Hepatocyte (in vitro differentiated cells): Measurements from ENCODE around the gene RIC8B. TPM values are rescaled to one million over a fixed set of nuclear protein-coding genes. Genes with fewer than 3 reads are reported as not detected.

Source experiments
- DNase-seq: peaks from one replicate; pipeline ENCODE4 v3.0.0-alpha.2; 2016; ENCODE audit warnings: low spot score
- H2AFZ ChIP-seq: fragments of 200-600 bp; sonication (generic); 2 replicates; pipeline ENCODE4 v1.6.0; 2016; ENCODE audit warnings: antibody characterized with exemption, mild to moderate bottlenecking
- H3K27ac ChIP-seq: fragments of 200-600 bp; sonication (generic); 2 replicates; pipeline ENCODE4 v1.5.1; 2016; ENCODE audit warnings: mild to moderate bottlenecking
- H3K27me3 ChIP-seq: fragments of 200-600 bp; sonication (generic); 2 replicates; pipeline ENCODE4 v1.6.1; 2016
- H3K36me3 ChIP-seq: fragments of 200-600 bp; sonication (generic); replicated peaks from 2 replicates; pipeline ENCODE4 v1.5.1; 2016; ENCODE audit warnings: low read depth; ENCODE audit not compliant: insufficient read depth
- H3K4me1 ChIP-seq: fragments of 200-600 bp; sonication (generic); 2 replicates; pipeline ENCODE4 v1.5.1; 2016; ENCODE audit warnings: mild to moderate bottlenecking, moderate library complexity; ENCODE audit not compliant: insufficient read depth
- H3K4me2 ChIP-seq: fragments of 200-600 bp; sonication (generic); 2 replicates; pipeline ENCODE4 v1.6.0; 2016
- H3K4me3 ChIP-seq: fragments of 200-600 bp; sonication (generic); 2 replicates; pipeline ENCODE4 v1.5.1; 2016; ENCODE audit warnings: mild to moderate bottlenecking
- H3K79me2 ChIP-seq: fragments of 200-600 bp; sonication (generic); 2 replicates; pipeline ENCODE4 v1.6.0; 2017; ENCODE audit warnings: mild to moderate bottlenecking
- H3K9me2 ChIP-seq: fragments of 200-600 bp; sonication (generic); replicated peaks from 2 replicates; pipeline ENCODE4 v1.6.0; 2017; ENCODE audit warnings: mild to moderate bottlenecking; ENCODE audit not compliant: insufficient read depth
- H3K9me3 ChIP-seq: fragments of 200-600 bp; sonication (generic); 2 replicates; pipeline ENCODE4 v1.5.1; 2016; ENCODE audit warnings: low read depth, mild to moderate bottlenecking
- H4K20me1 ChIP-seq: fragments of 200-600 bp; sonication (generic); 2 replicates; pipeline ENCODE4 v1.6.0; 2016; ENCODE audit warnings: mild to moderate bottlenecking; ENCODE audit not compliant: insufficient read depth, poor library complexity, severe bottlenecking
- EZH2 ChIP-seq: fragments of 200-600 bp; sonication (generic); IDR thresholded peaks from 2 replicates; pipeline ENCODE4 v1.6.1; 2016; ENCODE audit warnings: antibody characterized with exemption, mild to moderate bottlenecking, borderline replicate concordance
- EZH2phosphoT487 ChIP-seq: fragments of 200-600 bp; sonication (generic); IDR thresholded peaks from one replicate; pipeline ENCODE4 v1.6.1; 2018; ENCODE audit warnings: antibody characterized with exemption, mild to moderate bottlenecking, low read depth, moderate library complexity; ENCODE audit not compliant: unreplicated experiment, severe bottlenecking
- WGBS: methylation state at CpG from one replicate; pipeline ENCODE4 v1.1.6; 2016; ENCODE audit warnings: low lambda C conversion rate; ENCODE audit errors: missing lambda C conversion rate; 5-methylcytosine and 5-hydroxymethylcytosine counted together
- polyA plus RNA-seq: library from polyadenylated mRNA; unstranded; fragments of >200 nt; fragmentation: Nextera tagmentation; extraction: Ambion mirVana; gene quantifications from 2 replicates; pipeline ENCODE4 v1.2.1, GENCODE V29; 2016
- total RNA-seq: library from RNA; depleted of rRNA; stranded (reverse); fragments of >200 nt; gene quantifications from 2 replicates; pipeline ENCODE4 v1.2.3, GENCODE V29; 2014
- TF ChIP-seq, protein P1 (sequence below): fragments of 200-600 bp; sonication (generic); IDR thresholded peaks from 2 replicates; pipeline ENCODE4 v1.5.1; 2016; ENCODE audit warnings: antibody characterized with exemption, mild to moderate bottlenecking; ENCODE audit not compliant: poor library complexity

Gene RIC8B
- total and polyA plus RNA-seq, 2 experiments from 2014 or later = 5.4 to 10.6 TPM

DNA sequence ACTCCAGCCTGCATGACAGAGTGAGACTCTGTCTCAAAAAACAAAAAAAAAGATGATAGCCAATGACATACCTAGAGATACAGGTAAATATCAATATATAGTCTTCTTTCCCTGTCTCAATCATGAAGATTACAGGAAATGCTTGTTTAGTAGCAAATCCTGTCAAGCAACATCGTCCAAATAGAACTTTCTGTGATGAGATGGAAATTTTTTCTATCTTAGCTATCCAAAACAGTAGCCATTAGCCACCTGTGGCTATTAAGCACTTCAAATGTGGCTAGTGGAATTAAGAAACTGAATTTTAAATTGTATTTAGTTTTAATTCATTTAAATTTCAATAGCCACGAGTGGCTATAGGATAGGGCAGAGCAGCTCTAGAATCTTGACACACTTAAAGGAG is 33.2 kb upstream of the RIC8B start:
- H3K4me2 ChIP-seq = no peak overlapping the region
- no peaks in the 10 kb centered on the region for H3K79me2 ChIP-seq
- DNase-seq = no peak
- H3K27me3 ChIP-seq = no peaks in the 10 kb centered on the region
- no peaks in the 10 kb centered on the region for H3K9me2 ChIP-seq
- TF ChIP-seq, protein P1, sequence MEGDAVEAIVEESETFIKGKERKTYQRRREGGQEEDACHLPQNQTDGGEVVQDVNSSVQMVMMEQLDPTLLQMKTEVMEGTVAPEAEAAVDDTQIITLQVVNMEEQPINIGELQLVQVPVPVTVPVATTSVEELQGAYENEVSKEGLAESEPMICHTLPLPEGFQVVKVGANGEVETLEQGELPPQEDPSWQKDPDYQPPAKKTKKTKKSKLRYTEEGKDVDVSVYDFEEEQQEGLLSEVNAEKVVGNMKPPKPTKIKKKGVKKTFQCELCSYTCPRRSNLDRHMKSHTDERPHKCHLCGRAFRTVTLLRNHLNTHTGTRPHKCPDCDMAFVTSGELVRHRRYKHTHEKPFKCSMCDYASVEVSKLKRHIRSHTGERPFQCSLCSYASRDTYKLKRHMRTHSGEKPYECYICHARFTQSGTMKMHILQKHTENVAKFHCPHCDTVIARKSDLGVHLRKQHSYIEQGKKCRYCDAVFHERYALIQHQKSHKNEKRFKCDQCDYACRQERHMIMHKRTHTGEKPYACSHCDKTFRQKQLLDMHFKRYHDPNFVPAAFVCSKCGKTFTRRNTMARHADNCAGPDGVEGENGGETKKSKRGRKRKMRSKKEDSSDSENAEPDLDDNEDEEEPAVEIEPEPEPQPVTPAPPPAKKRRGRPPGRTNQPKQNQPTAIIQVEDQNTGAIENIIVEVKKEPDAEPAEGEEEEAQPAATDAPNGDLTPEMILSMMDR = no peak
- TF ChIP-seq EZH2 (no peak), EZH2phosphoT487 (no peak)
- H3K36me3 ChIP-seq = no peaks in the 10 kb centered on the region
- H3K27ac ChIP-seq = no peak overlapping the region
- no peaks in the 10 kb centered on the region for H4K20me1 ChIP-seq
- no peak overlapping the region for H2AFZ ChIP-seq
- 91% methylated on average over 2 of the region's 2 CpGs for WGBS
- no peaks in the 10 kb centered on the region for H3K9me3 ChIP-seq
- no peak overlapping the region for H3K4me3 ChIP-seq
- no peaks in the 10 kb centered on the region for H3K4me1 ChIP-seq

DNA sequence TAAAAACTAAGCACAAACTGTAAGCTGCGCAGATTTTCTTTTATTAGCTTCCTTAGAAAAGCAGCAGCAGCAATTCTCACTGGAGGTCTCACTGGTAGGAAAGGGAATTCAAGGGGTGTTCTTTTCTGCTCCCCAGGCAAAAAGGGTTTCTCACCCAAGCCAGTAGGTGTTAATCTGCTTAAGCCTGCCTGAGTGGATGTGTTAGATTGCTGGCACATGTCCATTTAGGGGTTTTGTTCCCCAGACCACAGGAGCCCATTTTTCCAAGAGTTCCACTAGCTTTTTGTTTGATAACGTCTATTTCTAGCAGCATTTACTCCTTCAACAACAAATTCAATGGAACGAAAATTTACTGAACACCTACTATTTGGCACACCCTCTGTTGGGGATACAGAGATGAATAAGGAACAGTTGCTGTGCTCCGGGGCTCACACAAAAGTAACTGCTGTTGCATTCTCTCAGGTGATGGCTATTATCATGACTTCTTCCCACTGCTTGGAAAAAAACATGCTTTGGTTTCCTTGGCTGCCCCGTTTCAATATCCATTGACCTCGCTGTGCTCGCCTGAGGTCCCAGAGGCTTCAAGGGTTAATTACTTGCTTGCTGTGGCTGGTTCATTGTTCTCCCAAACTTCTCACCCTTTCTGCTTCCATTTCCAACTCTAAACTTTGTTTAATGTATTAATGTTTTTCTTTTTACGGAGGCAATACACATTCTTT is 31.1 kb upstream of the RIC8B start:
- H3K9me2 ChIP-seq = no peaks in the 10 kb centered on the region
- no peaks in the 10 kb centered on the region for H3K79me2 ChIP-seq
- H3K4me1 ChIP-seq = no peaks in the 10 kb centered on the region
- H3K27ac ChIP-seq = no peak overlapping the region
- H2AFZ ChIP-seq = no peak overlapping the region
- no peak overlapping the region for H3K4me2 ChIP-seq
- no peak for TF ChIP-seq EZH2phosphoT487
- TF ChIP-seq, protein P1 = no peak
- no peak for TF ChIP-seq EZH2
- H3K36me3 ChIP-seq = no peaks in the 10 kb centered on the region
- H4K20me1 ChIP-seq = no peaks in the 10 kb centered on the region
- H3K4me3 ChIP-seq = no peak overlapping the region
- WGBS = 61% methylated on average over 8 of the region's 8 CpGs
- no peaks in the 10 kb centered on the region for H3K9me3 ChIP-seq
- no peak for DNase-seq
- H3K27me3 ChIP-seq = no peaks in the 10 kb centered on the region

DNA sequence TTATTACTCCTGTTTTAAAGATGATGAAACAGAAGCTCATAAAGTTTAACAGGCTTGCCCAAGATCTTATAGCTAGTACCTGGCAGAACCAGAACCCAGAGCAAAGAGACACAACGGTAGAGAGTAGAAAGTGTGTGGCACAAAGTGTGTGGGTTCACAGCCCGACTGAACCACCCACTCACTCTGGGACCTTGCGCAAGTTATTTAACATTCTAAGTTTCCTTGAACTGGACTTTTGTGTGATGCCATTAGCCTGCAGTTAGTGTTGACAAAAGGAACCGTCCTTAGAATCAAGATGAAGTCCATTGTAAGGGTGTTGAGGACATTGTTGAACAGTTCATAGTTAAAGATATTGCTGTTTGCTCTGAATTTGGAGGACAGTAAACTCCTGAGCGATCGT is 29.9 kb upstream of the RIC8B start:
- TF ChIP-seq, protein P1 = no peak
- TF ChIP-seq EZH2 (no peak), EZH2phosphoT487 (no peak)
- 73% methylated on average over 6 of the region's 6 CpGs for WGBS

More for the DNA sequence above, 29.9 kb upstream of the RIC8B start:
- no peaks in the 10 kb centered on the region for H3K9me2 ChIP-seq
- H3K36me3 ChIP-seq = no peaks in the 10 kb centered on the region
- no peaks in the 10 kb centered on the region for H3K79me2 ChIP-seq
- H3K9me3 ChIP-seq = no peaks in the 10 kb centered on the region
- no peaks in the 10 kb centered on the region for H3K4me1 ChIP-seq
- DNase-seq = no peak
- no peaks in the 10 kb centered on the region for H4K20me1 ChIP-seq
- no peak overlapping the region for H2AFZ ChIP-seq
- no peaks in the 10 kb centered on the region for H3K27me3 ChIP-seq
- H3K4me2 ChIP-seq = no peak overlapping the region
- H3K4me3 ChIP-seq = no peak overlapping the region
- no peak overlapping the region for H3K27ac ChIP-seq
